ENCODE results near the gene CDC42BPG.
A peak's percentile ranks its signal among the peaks of the same experiment; 100 is the strongest.

GRCh38 chr11:64875369-64876228 lies 31.1 kb upstream of the CDC42BPG start:
- TF ChIP-seq CTCF (conservative IDR thresholded peaks at IDR 0.05 in 1 of 2, IDR thresholded peaks at IDR 0.05 in 1 of 2; ENCODE audit: low read depth in 1 of 2, low read length in 2 of 2): peak; percentile 4 to 17
- TF ChIP-seq EZH2 (IDR thresholded peaks at IDR 0.05; ENCODE audit: low read length, missing control alignments): no peak
